Thyroid gland (tissue), 4 donors: ENCODE measurements around the gene FOXN3. TPM values are rescaled to one million over a fixed set of nuclear protein-coding genes. Genes with fewer than 3 reads are reported as not detected.

ENCODE experiments used
- DNase-seq, 2 donors: peaks; one replicate each; pipeline ENCODE4 v3.0.0-alpha.2; 2019
- H3K27ac ChIP-seq, 3 donors: fragments of 200-600 bp; sonication (generic); 1 replicate in 2 of 3; 2 replicates in 1 of 3; pipeline ENCODE4 v1.5.1; 2016 to 2019; ENCODE audit warnings: mild to moderate bottlenecking in 1 of 3, moderate library complexity in 1 of 3
- H3K27me3 ChIP-seq: fragments of 200-600 bp; sonication (generic); one replicate; pipeline ENCODE4 v1.5.1; 2019
- H3K36me3 ChIP-seq, 2 donors: fragments of 200-600 bp; sonication (generic); one replicate each; pipeline ENCODE4 v1.5.1; 2016 to 2019
- H3K4me1 ChIP-seq, 2 donors: fragments of 200-600 bp; sonication (generic); one replicate each; pipeline ENCODE4 v1.5.1; 2017 to 2019
- H3K4me3 ChIP-seq, 3 donors: fragments of 200-600 bp; sonication (generic); replicated peaks in 1 of 3; 1 replicate in 2 of 3; 2 replicates in 1 of 3; pipeline ENCODE4 v1.5.1; 2016; ENCODE audit warnings: mild to moderate bottlenecking in 1 of 3
- H3K9me3 ChIP-seq: fragments of 200-600 bp; sonication (generic); one replicate; pipeline ENCODE4 v1.5.1; 2017
- POLR2A ChIP-seq, 2 donors: fragments of 450-650 bp; IDR thresholded peaks; one replicate each; pipeline ENCODE4 v1.6.1; 2017; ENCODE audit warnings: antibody characterized with exemption in 2 of 2, mild to moderate bottlenecking in 2 of 2, moderate library complexity in 1 of 2
- WGBS, 2 donors: methylation state at CpG; one replicate each; pipeline ENCODE4 v1.1.5; 2017; 5-methylcytosine and 5-hydroxymethylcytosine counted together
- intact Hi-C: fragments of 100-400 bp; cut with DNase I; formaldehyde crosslinking; loops from one replicate; pipeline ENCODE4 v1.15.1; 2023
- total RNA-seq, 4 donors: library from RNA; depleted of rRNA; stranded (reverse); fragments of >200 nt; gene quantifications; one replicate each; pipeline ENCODE4 v1.2.3, GENCODE V29; 2016
- TF ChIP-seq, protein P1 (sequence below), 6 experiments: fragments of 200-600 bp in 3 of 6; fragments of 450-650 bp in 3 of 6; sonication (generic) in 3 of 6; IDR thresholded peaks; one replicate each; pipeline ENCODE4 v1.5.1; 2016 to 2019; ENCODE audit warnings: antibody characterized with exemption in 6 of 6, mild to moderate bottlenecking in 2 of 6, inconsistent platforms in 1 of 6, moderate library complexity in 1 of 6

FOXN3 gene
- total RNA-seq, 4 donors from 2014 or later = 38.7 to 70.1 (median 43.1) TPM

- no peak for DNase-seq
- intact Hi-C loops = no loop called here
Observed at GRCh38 chr14:89458713-89459420, 41.8 kb upstream of the FOXN3 start.

DNA sequence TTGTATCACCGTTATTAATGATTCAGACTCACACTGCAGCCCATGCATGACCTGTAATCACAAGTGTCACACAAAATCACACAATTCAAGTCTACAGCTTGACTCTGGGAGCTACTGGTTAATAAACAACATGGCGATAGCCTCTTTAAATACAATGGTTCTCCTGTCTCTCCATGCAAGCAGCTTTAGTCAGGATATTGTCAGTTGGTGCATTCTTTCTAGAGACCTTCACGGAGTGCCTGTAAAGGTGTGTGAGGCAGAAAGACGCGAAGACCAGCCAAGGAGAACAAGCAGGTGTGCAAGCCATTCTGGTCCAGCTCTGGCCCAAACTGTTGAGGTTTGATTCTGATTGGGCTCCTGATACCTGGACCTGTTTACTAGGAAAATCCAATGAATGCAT lies 40.0 kb upstream of the FOXN3 start:
- H3K4me1 ChIP-seq = peaks cover 4 to 9% of the 10 kb centered on the region in 2 donors
- DNase-seq = no peak
- H3K27ac ChIP-seq = no peak overlapping the region
- intact Hi-C loops = no loop called here
- no peak overlapping the region for H3K4me3 ChIP-seq
- H3K27me3 ChIP-seq = no peaks in the 10 kb centered on the region
- TF ChIP-seq POLR2A (IDR thresholded peaks at IDR 0.05) = no peak
- TF ChIP-seq, protein P1, sequence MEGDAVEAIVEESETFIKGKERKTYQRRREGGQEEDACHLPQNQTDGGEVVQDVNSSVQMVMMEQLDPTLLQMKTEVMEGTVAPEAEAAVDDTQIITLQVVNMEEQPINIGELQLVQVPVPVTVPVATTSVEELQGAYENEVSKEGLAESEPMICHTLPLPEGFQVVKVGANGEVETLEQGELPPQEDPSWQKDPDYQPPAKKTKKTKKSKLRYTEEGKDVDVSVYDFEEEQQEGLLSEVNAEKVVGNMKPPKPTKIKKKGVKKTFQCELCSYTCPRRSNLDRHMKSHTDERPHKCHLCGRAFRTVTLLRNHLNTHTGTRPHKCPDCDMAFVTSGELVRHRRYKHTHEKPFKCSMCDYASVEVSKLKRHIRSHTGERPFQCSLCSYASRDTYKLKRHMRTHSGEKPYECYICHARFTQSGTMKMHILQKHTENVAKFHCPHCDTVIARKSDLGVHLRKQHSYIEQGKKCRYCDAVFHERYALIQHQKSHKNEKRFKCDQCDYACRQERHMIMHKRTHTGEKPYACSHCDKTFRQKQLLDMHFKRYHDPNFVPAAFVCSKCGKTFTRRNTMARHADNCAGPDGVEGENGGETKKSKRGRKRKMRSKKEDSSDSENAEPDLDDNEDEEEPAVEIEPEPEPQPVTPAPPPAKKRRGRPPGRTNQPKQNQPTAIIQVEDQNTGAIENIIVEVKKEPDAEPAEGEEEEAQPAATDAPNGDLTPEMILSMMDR (IDR thresholded peaks at IDR 0.05) = no peak
- no peaks in the 10 kb centered on the region for H3K36me3 ChIP-seq
- no peaks in the 10 kb centered on the region for H3K9me3 ChIP-seq
- WGBS, 2 donors = 93 to 96% methylated on average over 5 of the region's 5 CpGs

More at GRCh38 chr14:89458713-89459420, 41.8 kb upstream of the FOXN3 start:
- no peaks in the 10 kb centered on the region for H3K9me3 ChIP-seq
- H3K27me3 ChIP-seq = no peaks in the 10 kb centered on the region
- no peak overlapping the region for H3K4me3 ChIP-seq
- H3K36me3 ChIP-seq = no peaks in the 10 kb centered on the region
- WGBS, 2 donors = 48 to 60% methylated on average over 5 of the region's 5 CpGs
- TF ChIP-seq, protein P1 (IDR thresholded peaks at IDR 0.05) = no peak
- TF ChIP-seq POLR2A (IDR thresholded peaks at IDR 0.05) = no peak
- no peak overlapping the region for H3K27ac ChIP-seq
- H3K4me1 ChIP-seq = peaks cover 4 to 9% of the 10 kb centered on the region in 2 donors

DNA sequence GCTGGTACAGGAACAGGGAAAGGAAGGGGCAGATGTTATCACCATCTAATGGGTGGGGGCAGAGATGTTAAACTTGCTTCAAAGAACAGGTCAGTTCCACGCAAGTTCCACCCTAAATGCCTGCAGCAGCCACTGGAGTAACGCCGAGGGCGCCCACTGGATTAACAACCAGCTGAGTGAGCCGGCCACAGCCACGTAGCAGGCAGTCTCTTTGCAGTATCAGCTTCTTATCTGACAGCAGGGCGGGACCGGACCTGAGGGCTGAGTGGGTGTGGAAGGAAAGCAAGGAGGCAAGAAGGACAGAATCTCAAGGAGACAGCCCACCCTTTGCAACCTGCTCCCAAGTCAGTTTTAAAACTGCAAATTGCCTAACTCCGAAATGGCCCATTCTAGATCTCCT lies 38.4 kb upstream of the FOXN3 start:
- Histone ChIP-seq H3K4me3 (no peak overlapping the region), H3K4me1 (peaks cover 4 to 9% of the 10 kb centered on the region in 2 donors), H3K27ac (no peak overlapping the region), H3K9me3 (no peaks in the 10 kb centered on the region), H3K27me3 (no peaks in the 10 kb centered on the region), H3K36me3 (no peaks in the 10 kb centered on the region)
- intact Hi-C loops = no loop called here
- TF ChIP-seq, protein P1 (IDR thresholded peaks at IDR 0.05) = no peak
- no peak for TF ChIP-seq POLR2A (IDR thresholded peaks at IDR 0.05)
- 68 to 82% methylated on average over 9 of the region's 9 CpGs for WGBS, 2 donors
- no peak for DNase-seq

DNA sequence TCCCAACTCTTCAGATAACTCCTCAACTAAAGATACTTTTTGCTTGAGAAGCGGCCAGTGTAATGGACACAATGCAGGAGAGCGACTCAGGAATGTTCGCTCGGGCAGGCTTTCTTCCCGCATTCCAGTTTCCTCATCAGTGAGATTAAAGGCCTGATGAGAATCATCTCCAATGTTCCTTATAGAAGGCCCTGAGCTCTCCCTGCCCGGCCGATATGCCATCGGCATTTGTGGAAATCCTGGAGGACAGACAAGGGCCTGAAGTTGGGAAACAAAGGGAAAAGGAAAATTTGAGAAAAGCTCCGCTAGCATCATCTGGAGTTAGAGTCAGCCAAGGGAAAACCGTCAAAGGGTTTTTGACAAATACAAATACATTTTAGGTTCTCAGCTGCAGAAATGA lies 38.0 kb upstream of the FOXN3 start:
- Histone ChIP-seq H3K4me1 (peaks cover 4 to 9% of the 10 kb centered on the region in 2 donors), H3K36me3 (no peaks in the 10 kb centered on the region), H3K27me3 (no peaks in the 10 kb centered on the region), H3K27ac (no peak overlapping the region), H3K9me3 (no peaks in the 10 kb centered on the region), H3K4me3 (no peak overlapping the region)
- no peak for DNase-seq
- TF ChIP-seq POLR2A (IDR thresholded peaks at IDR 0.05) = no peak
- TF ChIP-seq, protein P1 (IDR thresholded peaks at IDR 0.05) = no peak
- intact Hi-C loops = no loop called here
- 95 to 97% methylated on average over 10 of the region's 10 CpGs for WGBS, 2 donors

- no peak for DNase-seq
- Histone ChIP-seq H3K36me3 (no peaks in the 10 kb centered on the region), H3K27me3 (no peaks in the 10 kb centered on the region), H3K9me3 (no peaks in the 10 kb centered on the region), H3K4me1 (no peaks in the 10 kb centered on the region), H3K27ac (no peak overlapping the region), H3K4me3 (no peak overlapping the region)
- intact Hi-C loops = no loop called here
- WGBS, 2 donors = 90 to 91% methylated on average over 4 to 7 of the region's 9 CpGs
- no peak for TF ChIP-seq POLR2A (IDR thresholded peaks at IDR 0.05)
- TF ChIP-seq, protein P1 (IDR thresholded peaks at IDR 0.05) = no peak
Observed at GRCh38 chr14:89452281-89452680, 35.2 kb upstream of the FOXN3 start.
